Mesothelial cell of epicardium (in vitro differentiated cells): ENCODE measurements around the gene KDR. TPM values are rescaled to one million over a fixed set of nuclear protein-coding genes. Genes with fewer than 3 reads are reported as not detected.

Experiments used
- DNase-seq, 2 experiments: peaks; one replicate each; pipeline ENCODE4 v3.0.0; 2021; ENCODE audit warnings: low spot score in 2 of 2; ENCODE audit not compliant: unreplicated experiment in 2 of 2
- H3K27ac Mint-ChIP-seq: 2 replicates; pipeline ENCODE4 v1.8.0; 2021; ENCODE audit warnings: mixed read lengths
- H3K27me3 Mint-ChIP-seq: 2 replicates; pipeline ENCODE4 v1.8.0; 2021; ENCODE audit warnings: low read depth, mixed read lengths
- H3K36me3 Mint-ChIP-seq: 2 replicates; pipeline ENCODE4 v1.8.0; 2021; ENCODE audit warnings: mixed read lengths
- H3K4me1 Mint-ChIP-seq: 2 replicates; pipeline ENCODE4 v1.8.0; 2021; ENCODE audit warnings: mixed read lengths
- H3K4me3 Mint-ChIP-seq: 2 replicates; pipeline ENCODE4 v1.8.0; 2021; ENCODE audit warnings: mild to moderate bottlenecking, moderate library complexity, mixed read lengths
- H3K9me3 Mint-ChIP-seq: 2 replicates; pipeline ENCODE4 v1.8.0; 2021; ENCODE audit warnings: mixed read lengths
- CTCF ChIP-seq: fragments of 200-600 bp; sonication (generic); IDR thresholded peaks from one replicate; pipeline ENCODE4 v1.5.0; 2021; ENCODE audit warnings: antibody characterized with exemption; ENCODE audit not compliant: unreplicated experiment
- total RNA-seq: library from RNA; stranded (reverse); gene quantifications from 3 replicates; pipeline ENCODE4 v1.2.1, GENCODE V29; 2021

KDR gene
- 44.1 to 52.1 TPM (median 48.5 TPM) in 3 replicates for total RNA-seq

DNA sequence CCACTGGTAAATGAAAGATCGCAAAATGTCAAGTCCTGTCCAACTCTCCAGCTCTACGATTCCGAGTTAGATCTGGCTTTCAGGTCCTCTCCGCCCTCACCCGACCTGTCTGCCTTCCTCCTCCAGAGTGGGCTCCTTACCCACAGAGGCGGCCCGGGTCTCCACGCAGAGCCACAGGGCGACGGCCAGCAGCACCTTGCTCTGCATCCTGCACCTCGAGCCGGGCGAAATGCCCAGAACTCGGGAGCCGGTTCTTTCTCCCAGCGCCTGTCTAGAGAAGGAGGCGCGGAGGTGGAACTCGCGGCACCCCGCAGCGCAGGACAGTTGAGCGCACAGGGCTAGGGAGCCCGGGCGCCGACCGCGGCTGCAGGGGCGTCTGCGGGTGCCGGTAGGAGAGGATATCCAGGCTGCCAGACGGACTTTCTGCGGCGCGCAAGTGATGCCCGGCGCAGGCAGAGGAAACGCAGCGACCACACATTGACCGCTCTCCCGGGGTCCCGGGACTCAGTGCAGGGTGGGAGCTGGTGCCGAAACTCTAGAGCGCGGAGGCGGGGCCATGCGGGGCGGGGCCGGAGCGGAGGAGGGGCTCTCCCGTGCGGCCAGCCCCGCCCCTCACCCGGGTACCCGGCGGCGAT is at the start of gene KDR:
KDR (minus strand) TSS at position 509 of the 635 bp plus-strand sequence; CDS start at position 207, 302 bp downstream.
- no peak within 1 kb of the TSS for H3K27ac Mint-ChIP-seq
- peak; percentile 48 to 67 for DNase-seq
- H3K4me3 Mint-ChIP-seq: peak within 1 kb of the TSS; percentile 86
- H3K27me3 Mint-ChIP-seq: peaks cover 62% of the 10 kb centered on the region
- H3K4me1 Mint-ChIP-seq: peaks cover 45% of the 10 kb centered on the region
- peaks cover 2% of the 10 kb centered on the region for H3K36me3 Mint-ChIP-seq
- TF ChIP-seq CTCF: no peak
- peaks cover 6% of the 10 kb centered on the region for H3K9me3 Mint-ChIP-seq

DNA sequence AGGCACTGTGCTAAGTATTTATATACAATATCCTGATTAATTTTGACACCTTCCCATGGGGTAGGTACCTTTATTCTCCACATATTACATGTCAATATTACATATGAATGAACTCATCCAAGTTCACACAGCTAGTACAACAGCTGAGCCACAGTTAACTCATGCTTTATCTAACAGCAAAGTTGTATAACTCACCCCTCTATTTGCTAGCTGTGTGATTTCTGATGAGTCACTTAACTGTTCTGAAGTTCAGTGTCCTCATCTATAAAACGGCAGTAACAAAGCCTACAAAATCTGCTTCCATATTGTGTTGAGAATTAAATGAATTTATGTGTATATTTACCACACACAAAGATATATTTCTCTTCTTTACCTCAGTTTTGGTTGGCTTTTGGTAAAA is 48.2 kb upstream of the KDR start:
- Mint-ChIP-seq H3K9me3 (no peaks in the 10 kb centered on the region), H3K36me3 (no peaks in the 10 kb centered on the region), H3K4me1 (peaks cover 14% of the 10 kb centered on the region), H3K27me3 (no peaks in the 10 kb centered on the region), H3K27ac (no peak overlapping the region), H3K4me3 (no peak overlapping the region)
- no peak for DNase-seq
- no peak for TF ChIP-seq CTCF

DNA sequence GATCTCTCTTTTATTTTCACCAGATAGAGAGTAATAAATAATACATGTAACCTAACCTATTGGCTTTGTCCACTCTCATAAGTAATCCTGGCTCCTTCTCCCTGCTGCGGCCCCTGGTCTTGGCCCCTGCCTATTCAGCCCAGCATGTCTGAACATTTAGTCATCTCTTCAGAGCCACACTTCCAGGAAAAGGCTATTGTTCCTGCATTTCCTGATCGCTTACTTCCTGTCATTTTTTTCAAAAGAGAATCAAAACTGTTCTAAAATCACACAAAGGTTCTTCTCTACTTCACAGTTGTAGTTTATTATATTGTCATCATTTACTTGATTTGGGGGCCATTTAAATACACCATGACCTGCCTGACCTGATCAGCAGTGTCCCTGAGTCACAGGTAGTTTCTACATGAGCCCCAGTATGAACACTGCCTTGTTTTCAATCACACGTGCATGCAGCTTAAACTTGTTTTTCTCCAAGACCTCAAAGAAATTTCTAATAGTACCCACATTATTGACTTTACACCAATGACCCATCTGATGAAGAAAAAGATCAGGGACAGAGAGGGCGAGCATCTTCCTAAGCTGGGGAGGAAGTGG is 47.4 kb upstream of the KDR start:
- Mint-ChIP-seq H3K9me3 (no peaks in the 10 kb centered on the region), H3K27me3 (no peaks in the 10 kb centered on the region), H3K4me3 (no peak overlapping the region), H3K36me3 (no peaks in the 10 kb centered on the region), H3K4me1 (peaks cover 14% of the 10 kb centered on the region), H3K27ac (no peak overlapping the region)
- no peak for DNase-seq
- TF ChIP-seq CTCF: no peak

GRCh38 chr4:55170462-55170861 is 45.1 kb upstream of the KDR start:
- H3K4me3 Mint-ChIP-seq: no peak overlapping the region
- peaks cover 9% of the 10 kb centered on the region for H3K9me3 Mint-ChIP-seq
- peaks cover 8% of the 10 kb centered on the region for H3K4me1 Mint-ChIP-seq
- H3K36me3 Mint-ChIP-seq: no peaks in the 10 kb centered on the region
- no peak for DNase-seq
- no peak for TF ChIP-seq CTCF
- H3K27me3 Mint-ChIP-seq: no peaks in the 10 kb centered on the region
- no peak overlapping the region for H3K27ac Mint-ChIP-seq

DNA sequence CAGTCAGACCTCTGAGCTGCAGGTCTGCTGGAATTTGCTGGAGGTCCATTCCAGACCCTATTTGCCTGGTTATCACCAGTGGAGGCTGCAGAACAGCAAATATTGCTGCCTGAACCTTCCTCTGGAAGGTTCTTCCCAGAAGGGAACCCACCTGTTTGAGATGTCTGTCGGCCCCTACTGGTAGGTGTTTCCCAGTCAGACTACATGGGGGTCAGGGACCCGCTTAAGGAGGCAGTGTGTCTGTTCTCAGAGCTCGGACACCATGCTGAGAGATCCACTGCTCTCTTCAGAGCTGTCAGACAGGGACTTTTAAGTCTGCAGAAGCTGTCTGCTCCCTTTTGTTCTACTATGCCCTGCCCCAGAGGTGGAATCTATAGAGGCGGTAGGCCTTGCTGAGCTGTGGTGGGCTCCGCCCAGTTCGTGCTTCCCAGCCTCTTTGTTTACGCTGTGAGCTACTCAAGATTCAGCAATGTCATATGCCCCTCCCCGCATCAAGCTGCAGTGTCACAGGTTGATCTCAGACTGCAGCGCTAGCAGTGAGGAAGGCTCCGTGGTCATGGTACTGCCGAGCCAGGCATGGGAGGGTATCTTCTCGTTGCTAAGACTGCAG is 44.1 kb upstream of the KDR start:
- Mint-ChIP-seq H3K4me1 (peaks cover 7% of the 10 kb centered on the region), H3K27ac (no peak overlapping the region), H3K4me3 (no peak overlapping the region), H3K36me3 (no peaks in the 10 kb centered on the region), H3K27me3 (no peaks in the 10 kb centered on the region), H3K9me3 (peaks cover 11% of the 10 kb centered on the region)
- no peak for TF ChIP-seq CTCF
- DNase-seq: no peak
